Astrocyte of the spinal cord (primary cell): Measurements from ENCODE around the gene MDM4.
"Not testable (repeated sequence)": the region's sequence is repeated elsewhere in the genome, so short reads cannot be mapped to it uniquely, and the experiment has no call there.

Experiments
- DNase-seq: peaks from one replicate; pipeline ENCODE4 v3.0.0; 2011; ENCODE audit warnings: low read depth, low spot score
- H3K4me3 ChIP-seq: 2 replicates; pipeline ENCODE4 v1.5.1; 2011; ENCODE audit warnings: low read depth, mild to moderate bottlenecking, low read length, moderate library complexity
- in situ Hi-C: cut with HindIII; loops from 2 replicates; pipeline ENCODE4 v1.10.0; 2017; ENCODE audit warnings: low sequenced_read_pairs
- TF ChIP-seq, protein P1 (sequence below): IDR thresholded peaks from 2 replicates; pipeline ENCODE4 v1.5.1; 2012; ENCODE audit warnings: low read depth, mild to moderate bottlenecking, low read length, inconsistent platforms

Gene MDM4

DNA sequence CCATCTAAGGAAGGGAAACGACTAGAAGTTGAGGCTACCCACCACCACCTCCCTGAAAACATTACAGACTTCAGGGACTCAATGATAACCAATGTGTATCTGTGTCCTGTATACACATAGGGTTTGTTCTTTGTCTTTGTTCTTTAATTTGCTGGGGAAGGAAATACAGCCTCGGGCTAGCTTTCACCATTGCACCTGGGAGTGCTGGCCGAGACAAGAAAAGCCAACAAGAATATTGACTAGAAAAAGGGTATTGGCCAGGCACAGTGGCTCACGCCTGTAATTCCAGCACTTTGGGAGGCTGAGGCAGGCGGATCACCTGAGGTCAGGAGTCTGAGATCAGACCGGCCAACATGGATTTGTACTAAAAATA, 50.4 kb downstream of the MDM4 start:
- H3K4me3 ChIP-seq: no peak overlapping the region
- in situ Hi-C loops: no loop called here
- DNase-seq: no peak
- TF ChIP-seq, protein P1, sequence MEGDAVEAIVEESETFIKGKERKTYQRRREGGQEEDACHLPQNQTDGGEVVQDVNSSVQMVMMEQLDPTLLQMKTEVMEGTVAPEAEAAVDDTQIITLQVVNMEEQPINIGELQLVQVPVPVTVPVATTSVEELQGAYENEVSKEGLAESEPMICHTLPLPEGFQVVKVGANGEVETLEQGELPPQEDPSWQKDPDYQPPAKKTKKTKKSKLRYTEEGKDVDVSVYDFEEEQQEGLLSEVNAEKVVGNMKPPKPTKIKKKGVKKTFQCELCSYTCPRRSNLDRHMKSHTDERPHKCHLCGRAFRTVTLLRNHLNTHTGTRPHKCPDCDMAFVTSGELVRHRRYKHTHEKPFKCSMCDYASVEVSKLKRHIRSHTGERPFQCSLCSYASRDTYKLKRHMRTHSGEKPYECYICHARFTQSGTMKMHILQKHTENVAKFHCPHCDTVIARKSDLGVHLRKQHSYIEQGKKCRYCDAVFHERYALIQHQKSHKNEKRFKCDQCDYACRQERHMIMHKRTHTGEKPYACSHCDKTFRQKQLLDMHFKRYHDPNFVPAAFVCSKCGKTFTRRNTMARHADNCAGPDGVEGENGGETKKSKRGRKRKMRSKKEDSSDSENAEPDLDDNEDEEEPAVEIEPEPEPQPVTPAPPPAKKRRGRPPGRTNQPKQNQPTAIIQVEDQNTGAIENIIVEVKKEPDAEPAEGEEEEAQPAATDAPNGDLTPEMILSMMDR: no peak

DNA sequence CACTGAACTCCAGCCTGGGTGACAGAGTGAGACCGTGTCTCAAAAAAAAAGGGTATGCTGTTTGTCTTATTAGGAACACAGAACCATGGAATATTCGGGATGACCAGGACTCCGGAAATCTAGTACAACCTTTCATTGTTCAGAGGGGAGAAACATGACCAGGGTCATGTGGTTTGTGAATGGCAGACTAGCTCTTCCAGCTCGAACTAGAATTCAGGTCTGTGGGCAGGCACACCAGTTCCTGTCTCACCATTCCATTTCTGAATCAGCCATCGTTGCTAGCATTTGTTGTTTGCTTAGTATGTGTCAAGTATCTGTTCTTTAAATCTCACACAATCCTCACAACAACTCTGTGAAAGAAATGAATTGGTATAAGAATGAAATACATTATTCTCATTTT, 50.9 kb downstream of the MDM4 start:
- no peak for DNase-seq
- in situ Hi-C loops: no loop called here
- H3K4me3 ChIP-seq: no peak overlapping the region
- TF ChIP-seq, protein P1: no peak

DNA sequence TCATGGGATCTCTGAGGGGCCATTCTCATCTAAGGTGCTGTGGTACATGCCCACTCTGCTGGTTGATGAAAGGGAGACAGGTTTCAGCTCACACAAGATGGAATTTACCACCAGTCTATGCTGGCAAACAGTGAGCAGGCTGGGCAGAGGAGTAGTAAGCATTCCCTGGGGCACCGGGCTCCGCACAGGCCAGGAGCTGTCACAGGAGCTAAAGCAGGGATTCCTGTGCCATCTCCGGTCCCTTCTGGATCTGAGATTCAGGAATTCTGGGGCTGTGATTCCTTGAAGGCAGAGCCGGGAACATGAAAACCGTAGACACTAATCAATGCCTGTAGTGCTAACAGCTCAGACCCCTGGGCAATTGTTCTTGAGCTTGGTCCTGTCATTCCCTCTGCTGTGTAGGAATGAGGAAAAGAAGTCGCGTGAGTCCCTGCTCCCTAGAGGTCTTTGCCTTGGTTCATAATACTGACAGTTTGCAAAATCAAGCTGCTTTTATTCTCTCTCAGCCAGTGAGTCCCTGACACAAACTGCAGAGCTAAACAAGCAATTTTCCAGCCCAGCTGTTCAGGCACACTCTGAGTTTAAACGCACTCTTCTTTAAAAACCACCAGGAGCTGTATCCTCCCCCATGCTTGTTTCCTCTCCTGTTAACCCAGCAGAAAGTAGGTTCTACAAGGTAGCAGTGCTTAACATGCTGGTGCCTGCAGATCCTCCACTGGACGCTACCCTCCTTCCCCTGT, 52.5 kb downstream of the MDM4 start:
- DNase-seq: no peak

DNA sequence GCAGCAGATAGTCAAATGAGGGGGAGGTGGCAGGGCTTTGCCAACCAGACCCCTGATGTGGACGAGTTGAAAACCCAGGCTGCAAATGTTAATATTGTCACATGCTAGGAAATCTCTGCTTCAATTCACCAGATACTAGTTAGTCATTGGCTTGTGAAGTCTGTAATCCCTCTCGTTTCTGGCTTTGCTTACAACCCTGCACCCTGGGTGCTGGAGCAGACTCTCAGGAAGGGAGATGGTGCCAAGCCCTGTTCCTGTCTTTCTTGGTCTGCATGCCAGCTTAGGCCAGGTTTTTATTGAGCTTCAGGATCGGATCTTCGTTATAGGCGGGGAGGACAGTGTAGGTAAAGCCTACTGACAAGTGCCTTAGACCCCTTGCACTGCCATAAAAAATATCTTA, 53.3 kb downstream of the MDM4 start:
- TF ChIP-seq, protein P1: no peak
- in situ Hi-C loops: no loop called here
- H3K4me3 ChIP-seq: no peak overlapping the region
- no peak for DNase-seq

More for the DNA sequence above, 52.5 kb downstream of the MDM4 start:
- H3K4me3 ChIP-seq: no peak overlapping the region
- TF ChIP-seq, protein P1: no peak
- in situ Hi-C loops: no loop called here

DNA sequence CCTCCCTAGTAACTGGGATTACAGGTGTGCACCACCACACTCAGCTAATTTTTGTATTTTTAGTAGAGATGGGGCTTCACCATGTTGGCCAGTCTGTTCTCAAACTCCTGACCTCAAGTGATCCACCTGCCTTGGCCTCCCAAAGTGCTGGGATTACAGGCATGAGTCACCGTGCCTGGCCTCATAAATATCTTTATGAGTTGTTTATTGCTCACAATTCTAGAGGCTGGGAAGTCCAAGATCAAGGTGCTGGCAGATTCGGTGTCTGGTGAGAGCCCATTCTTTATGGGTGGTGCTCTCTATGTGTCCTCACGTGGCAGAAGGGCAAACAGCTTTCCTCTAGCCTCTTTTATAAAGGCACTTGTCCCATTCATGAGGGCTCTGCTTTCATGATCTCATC, 53.8 kb downstream of the MDM4 start:
- H3K4me3 ChIP-seq, in situ Hi-C loops, DNase-seq: not testable (repeated sequence)

DNA sequence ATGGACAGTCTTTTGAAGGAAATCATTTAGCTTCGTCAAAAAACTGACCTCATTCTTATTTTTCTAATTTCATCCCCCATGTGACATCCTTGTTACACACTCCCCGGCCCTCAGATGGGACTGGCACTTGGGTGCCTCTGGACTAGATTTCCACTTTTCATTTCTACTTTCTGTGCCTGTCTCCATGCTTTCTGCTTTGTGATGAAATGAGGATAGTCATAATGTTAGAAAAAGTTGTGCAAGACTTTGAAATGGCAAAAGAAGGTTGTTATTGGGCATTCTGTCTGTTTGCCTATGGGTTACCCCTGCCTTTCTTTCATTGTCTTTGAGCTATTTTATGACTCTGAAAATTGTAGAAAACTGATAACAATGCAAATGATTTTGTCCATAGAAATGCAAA, 54.9 kb downstream of the MDM4 start:
- TF ChIP-seq, protein P1: no peak
- in situ Hi-C loops: no loop called here
- no peak overlapping the region for H3K4me3 ChIP-seq
- DNase-seq: no peak

DNA sequence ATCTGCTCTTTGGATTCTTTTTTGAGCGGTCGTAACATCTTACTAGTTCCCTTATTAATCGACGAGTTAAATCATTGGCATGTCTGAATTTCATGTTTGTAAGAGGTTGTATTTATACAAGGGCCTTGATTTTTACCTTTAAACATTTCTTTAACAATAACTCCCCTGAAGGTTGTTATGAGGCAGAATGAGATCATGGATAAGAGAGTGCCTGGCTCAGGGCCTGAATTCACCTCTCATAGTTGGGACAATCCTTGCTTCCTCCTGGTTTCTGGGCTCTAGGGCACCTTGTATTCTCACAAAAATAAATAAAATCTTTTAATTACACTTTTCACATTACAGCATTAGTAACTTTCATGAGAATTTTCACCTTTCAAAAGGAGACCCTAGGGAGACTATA, 55.4 kb downstream of the MDM4 start:
- DNase-seq: no peak
- H3K4me3 ChIP-seq: no peak overlapping the region
- in situ Hi-C loops: no loop called here
- TF ChIP-seq, protein P1: no peak
